GM19452 (cell line): ENCODE measurements around the gene SLC29A4.
"Not testable (repeated sequence)": the region's sequence is repeated elsewhere in the genome, so short reads cannot be mapped to it uniquely, and the experiment has no call there.

Source experiments
- ATAC-seq: cut with Tn5 transposase; IDR thresholded peaks from one replicate; pipeline ENCODE4 v1.9.1; 2021; ENCODE audit not compliant: unreplicated experiment

Gene SLC29A4

DNA sequence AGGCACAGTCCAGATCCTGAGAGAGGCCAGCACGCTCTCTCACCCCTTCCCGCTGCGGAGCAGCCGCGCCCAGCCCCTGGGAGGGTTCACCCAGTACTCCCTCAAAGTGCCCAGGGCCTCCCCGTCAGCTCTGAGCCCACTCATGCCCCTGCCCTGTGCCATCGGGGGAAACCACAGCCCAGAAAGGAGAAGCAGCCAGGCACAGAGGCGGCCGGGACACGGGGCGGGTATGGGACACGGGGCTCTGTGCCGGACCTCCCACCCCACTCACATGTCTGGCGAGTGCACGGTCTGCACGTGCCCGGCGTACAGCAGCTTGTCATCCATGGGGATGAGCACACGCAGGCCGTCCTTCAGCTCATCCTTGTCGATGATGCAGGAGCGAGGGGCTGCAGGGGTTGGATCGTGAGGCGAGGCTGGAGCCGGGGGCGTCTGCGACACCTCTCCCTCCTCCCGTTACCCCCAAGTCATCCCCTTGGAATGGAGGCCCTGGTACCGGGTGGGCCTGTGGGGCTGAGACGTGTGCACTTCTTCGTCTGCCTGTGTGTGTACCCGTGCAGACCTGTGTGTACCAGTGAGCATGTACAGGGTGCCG lies 38.2 kb downstream of the SLC29A4 start:
- ATAC-seq, result no peak

DNA sequence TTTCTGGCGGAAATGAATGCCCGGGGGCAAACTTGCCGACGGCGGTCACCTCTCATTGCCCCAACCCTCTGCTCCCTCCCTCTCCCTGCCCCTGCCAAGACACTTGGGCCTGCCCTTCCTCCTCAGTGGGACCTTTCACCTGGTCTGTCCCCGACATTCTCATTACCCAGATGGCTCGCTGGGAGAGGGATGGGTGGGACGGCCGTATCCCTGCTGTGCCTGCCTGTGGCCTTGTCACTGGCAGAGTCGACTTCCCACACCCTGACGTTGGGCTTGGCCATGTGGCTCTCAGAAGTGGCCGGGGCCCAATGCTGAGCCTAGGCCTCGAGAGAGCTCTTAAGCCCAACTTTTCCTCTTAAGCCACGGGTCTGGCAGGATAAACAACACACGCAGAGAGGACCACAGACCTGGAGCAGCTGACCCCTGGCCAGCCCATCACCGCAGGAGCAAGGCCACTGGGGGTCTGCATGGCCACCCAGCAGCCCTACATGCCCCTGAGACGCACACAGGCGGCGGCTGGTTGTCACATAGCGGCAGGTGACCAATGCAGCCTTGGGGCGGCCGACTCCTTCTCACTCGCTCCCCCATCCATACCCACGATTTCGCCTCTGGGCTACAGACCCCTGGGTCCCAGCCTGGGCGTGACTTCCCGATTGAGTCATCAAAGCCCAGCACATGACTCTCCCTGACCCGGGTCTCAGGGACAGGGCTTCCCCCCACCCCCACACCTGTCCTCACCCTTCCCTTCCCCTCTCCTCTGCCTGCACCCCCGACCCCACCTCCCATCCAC lies 40.1 kb downstream of the SLC29A4 start:
- no peak for ATAC-seq

GRCh38 chr7:5323800-5324781 lies 41.3 kb downstream of the SLC29A4 start:
- not testable (repeated sequence) for ATAC-seq

- no peak for ATAC-seq
Measured at GRCh38 chr7:5324961-5325360, 42.2 kb downstream of the SLC29A4 start.

GRCh38 chr7:5330288-5330687 lies 47.5 kb downstream of the SLC29A4 start:
- no peak for ATAC-seq

DNA sequence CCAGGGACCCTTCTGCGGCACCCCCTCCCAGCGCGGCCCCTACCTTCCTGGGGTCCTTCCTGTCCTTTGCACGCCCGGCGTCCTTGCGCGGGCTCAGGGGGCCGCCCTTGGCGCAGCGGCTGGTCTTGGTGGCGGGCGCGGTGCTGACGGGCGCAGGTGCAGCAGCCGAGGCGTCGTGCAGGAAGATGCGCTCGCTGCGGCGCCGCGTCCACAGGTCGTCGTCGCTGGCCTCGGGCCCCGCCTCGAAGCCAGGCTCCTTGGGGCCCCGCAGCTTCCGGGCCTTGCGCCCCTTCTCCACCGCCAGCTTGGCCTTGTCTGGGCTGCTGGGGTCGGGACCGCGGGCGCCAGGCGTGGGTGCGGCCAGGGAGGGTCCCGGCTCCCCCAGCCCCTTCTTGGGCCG lies 49.8 kb downstream of the SLC29A4 start:
- no peak for ATAC-seq

DNA sequence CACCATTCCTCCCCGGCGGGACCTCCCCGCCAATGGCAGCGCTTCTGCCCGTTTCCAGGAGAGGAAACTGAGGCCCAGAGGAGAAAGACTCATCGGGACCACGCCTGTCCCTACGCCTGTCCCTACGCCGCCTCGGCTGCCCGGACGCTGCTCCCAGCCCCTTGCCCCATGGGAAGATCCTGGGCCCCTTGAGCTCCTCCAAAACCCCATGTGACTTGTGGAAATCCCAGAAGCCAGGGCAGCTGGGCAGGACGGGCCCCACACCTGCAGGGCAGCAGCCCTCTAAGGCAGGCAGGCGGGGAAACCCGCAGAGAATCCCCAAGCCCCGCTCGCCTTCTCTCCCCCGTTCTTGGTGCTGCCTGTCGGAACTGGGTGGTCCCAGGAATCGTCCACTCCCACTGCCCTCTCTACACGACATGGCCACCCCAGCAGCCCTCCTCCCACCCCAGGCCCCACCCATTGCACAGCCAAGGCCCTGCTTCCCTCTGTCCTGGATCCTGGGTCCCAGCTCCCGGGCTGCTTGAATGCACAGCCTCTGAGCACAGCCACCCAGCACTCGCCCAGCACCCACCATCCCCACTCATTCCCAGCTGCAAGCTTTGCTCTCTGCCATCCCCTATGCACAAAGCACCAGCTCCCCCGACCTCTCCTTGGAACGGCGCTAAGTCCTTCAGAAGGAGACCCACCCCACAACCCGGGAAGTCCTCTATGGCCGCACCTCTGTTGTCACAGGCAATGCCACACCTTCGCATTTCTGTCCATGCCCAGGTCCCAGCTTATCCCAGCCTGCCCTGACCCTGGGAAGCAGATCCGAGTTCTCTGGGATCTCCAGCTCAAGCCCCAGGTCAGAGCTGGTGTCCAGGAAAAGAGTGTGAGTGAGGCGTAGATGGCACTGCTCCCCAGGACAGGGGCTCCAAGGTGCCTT lies 50.6 kb downstream of the SLC29A4 start:
- no peak for ATAC-seq

- ATAC-seq, result no peak
Measured at GRCh38 chr7:5334671-5335070, 51.9 kb downstream of the SLC29A4 start.

DNA sequence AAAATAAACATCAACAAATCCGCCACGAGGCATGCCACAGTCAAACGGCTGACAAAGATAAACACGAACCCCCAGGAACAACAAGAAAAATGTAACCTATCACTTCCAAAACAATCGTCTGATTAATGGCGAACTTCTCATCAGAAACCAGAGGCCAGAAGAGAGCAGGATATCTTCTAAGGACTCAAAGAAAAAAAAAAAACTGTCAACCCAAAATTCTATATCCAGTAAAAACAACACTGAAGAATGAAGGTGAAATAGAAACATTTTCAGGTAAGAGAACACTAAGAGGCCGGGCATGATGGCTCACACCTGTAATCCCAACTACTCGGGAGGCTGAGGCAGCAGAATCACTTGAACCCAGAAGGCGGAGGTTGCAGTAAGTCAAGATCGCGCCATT lies 54.3 kb downstream of the SLC29A4 start:
- ATAC-seq, result no peak

DNA sequence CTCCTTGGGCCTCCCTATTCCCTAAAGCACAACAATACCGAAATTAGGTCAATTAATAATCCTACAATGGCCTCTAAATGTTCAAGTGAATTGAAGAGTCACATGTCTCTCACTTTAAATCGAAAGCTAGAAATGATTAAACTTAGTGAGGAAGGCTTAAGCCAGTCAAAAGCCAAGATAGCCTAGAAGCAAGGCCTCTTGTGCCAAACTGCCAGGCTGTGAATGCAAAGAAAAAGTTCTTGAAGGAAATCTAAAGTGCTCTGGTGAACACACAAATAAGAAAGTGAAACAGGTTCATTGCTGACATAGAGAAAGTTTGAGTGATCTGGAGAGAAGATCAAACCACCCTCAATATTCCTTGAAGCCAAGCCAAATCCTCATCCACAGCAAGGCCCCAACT lies 57.2 kb downstream of the SLC29A4 start:
- ATAC-seq, result no peak

DNA sequence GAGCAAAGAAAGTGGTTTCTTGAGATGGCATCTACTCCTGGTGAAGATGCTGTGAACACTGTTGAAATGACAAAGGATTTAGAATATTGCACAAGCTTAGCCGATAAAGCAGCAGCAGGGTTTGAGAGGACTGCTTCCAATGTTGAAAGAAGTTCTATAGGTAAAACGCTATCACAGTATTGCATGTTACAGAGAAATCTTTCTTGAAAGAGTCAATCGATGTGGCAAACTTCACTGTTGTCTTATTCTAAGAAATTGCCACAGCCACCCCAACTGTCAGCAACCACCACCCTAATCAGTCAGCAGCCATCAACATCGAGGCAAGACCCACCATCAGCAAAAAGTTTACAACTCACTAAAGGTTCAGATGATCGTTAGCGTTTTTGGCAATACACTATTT lies 59.9 kb downstream of the SLC29A4 start:
- ATAC-seq, result no peak

- ATAC-seq, result no peak
Measured at GRCh38 chr7:5343884-5344283, 61.1 kb downstream of the SLC29A4 start.

- no peak for ATAC-seq
Measured at GRCh38 chr7:5344342-5344741, 61.6 kb downstream of the SLC29A4 start.

DNA sequence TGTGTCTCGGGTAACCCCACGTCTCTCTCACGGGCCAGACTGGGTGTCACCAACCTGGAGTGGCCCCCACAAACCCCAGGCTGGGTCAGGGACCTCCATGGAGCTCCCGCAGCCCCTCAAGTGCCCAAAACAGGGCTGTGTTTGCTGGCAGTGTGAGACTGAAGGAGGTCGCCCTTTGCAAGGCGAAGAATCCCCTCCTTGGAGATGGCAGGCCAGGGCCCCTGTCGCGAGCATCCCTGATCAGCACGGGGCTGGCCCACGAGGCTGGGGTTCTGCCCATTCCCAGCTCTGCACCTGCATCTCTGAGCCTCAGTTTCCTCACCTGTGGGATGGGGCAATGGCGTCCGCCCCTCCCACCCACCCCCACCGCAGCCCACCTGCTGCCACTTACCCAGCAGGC lies 62.4 kb downstream of the SLC29A4 start:
- no peak for ATAC-seq

- ATAC-seq, result no peak
Measured at GRCh38 chr7:5345671-5346070, 62.9 kb downstream of the SLC29A4 start.

- ATAC-seq, result no peak
Measured at GRCh38 chr7:5348134-5349004, 65.6 kb downstream of the SLC29A4 start.

GRCh38 chr7:5349005-5349380 lies 66.2 kb downstream of the SLC29A4 start:
- ATAC-seq, result no peak

- ATAC-seq, result no peak
Measured at GRCh38 chr7:5349437-5350173, 66.9 kb downstream of the SLC29A4 start.

DNA sequence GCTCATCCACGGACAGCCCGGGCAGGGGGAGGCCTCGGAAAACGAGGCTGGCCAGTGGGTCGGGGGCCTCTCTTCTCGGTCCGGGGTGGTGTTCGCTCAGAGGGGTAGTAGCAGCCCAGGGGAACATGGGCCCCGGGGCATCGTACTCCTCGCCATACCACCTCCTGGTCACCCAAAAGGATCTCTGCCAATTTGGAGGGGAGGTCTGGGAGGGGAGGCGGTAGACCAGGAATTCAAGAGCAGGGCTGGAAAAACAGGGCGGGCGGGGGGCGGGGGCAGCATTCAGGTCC lies 67.4 kb downstream of the SLC29A4 start:
- ATAC-seq, result no peak
